Activated CD8-positive, alpha-beta memory T cell treated with anti-CD3 and anti-CD28 coated beads for 48 hours (primary cell): ENCODE results near the gene RNF10.
"Not testable (repeated sequence)": the region's sequence is repeated elsewhere in the genome, so short reads cannot be mapped to it uniquely, and the experiment has no call there.

Experiments used
- DNase-seq, 3 experiments: peaks; one replicate each; pipeline ENCODE4 v3.0.0-alpha.2; 2020; ENCODE audit warnings: low read depth in 2 of 3, low spot score in 2 of 3

Gene RNF10

GRCh38 chr12:120574106-120574505, 40.0 kb downstream of the RNF10 start:
- no peak for DNase-seq

GRCh38 chr12:120579179-120579578, 45.0 kb downstream of the RNF10 start:
- DNase-seq, result no peak

DNA sequence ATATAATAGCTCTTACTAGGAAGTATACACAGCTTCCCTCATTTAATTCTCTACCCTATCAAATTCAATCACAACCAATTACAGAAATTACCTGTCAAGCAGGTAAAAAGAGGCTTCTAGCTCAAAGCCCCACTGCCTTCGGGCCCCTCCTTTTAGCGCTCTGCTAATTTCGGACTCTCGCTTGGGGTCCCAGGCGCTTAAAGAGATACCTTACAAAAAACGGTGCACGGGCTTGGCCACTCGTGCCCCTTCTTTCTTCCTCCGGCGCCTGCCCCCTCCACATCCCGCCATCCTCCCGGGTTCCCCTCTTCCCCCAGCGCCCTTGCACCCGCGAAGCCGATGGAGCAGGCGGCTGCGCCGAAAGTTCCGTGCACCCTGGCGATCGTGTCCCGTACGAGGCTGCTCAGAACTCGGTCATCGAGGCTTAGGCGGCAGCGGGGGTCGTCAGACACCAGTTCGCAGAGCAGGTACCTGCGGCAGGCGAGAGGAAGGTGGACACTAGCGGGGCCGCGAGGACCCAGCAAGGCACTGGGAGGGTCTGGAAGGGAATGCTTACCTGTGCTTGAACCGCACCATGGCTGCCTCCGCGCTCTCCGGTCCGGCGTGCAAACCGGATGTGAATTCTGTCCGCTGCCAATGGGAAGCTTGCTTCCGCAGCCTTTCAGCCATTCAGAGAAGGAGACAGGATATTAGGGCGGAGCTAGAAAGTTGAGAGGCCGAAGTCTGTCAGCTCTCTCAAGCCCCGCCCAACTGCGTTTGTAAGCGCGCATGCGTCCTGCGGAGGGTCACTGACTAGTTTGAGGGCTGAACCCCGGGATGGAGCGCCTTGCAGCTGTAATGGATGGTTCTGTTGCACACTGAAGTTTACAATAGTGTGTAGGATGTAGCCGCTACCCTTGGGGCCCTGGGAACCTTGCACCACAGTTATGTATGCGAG, 46.9 kb downstream of the RNF10 start, which contains the start of gene POP5:
Gene POP5 (minus strand): TSS at position 616 of the 937 bp plus-strand sequence. CDS start 40 bp downstream, at position 576.
- DNase-seq, result peak; percentile 68 to 86 (median 80)

- DNase-seq, result no peak
Observed at GRCh38 chr12:120581998-120582397, 47.8 kb downstream of the RNF10 start.

- peak; percentile 43 to 94 (median 79) for DNase-seq
Observed at GRCh38 chr12:120583478-120584030, 49.4 kb downstream of the RNF10 start.

DNA sequence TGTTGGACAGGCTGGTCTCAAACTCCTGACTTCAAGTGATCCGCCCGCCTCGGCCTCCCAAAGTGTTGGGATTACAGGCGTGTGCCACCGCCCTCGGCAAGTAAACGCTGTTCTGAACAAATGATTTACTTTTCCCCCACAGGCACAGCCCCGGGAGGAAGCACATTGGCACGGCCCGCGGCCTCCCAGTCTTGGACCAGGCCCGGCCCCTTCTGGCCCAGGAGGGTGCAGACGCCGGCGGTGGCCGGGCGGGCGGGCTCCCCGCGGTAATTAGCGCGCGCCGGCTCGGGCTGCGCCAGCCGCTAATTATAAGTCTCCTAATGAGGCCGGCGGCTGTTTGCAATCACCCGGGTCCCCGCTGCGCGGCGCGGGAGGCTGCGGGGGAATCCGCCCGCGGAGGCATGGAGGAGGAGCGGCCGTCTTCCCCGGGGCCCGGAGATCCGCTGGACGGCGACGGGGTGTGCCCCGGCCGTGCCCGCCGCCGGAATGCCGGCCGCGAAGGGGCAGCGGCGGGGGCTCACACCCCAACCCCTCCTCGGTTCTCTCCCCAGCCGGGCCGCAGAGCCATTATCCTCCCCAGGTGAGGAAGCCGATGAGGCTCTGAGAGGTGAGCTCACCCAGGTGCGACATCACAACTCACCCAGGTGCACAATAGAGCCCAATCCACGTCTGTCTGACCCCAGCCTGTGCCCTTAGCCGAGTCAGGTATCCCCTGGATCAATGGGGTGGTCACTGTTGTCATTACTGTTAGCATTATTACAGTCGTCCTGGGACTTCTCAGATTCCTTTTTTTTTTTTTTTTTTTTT, 50.4 kb downstream of the RNF10 start:
- DNase-seq, result peak in 1 of 3 experiments; percentile 20

GRCh38 chr12:120586206-120586605, 52.0 kb downstream of the RNF10 start:
- no peak for DNase-seq

GRCh38 chr12:120586860-120587259, 52.7 kb downstream of the RNF10 start:
- no peak for DNase-seq

- no peak for DNase-seq
Observed at GRCh38 chr12:120588371-120588770, 54.2 kb downstream of the RNF10 start.

DNA sequence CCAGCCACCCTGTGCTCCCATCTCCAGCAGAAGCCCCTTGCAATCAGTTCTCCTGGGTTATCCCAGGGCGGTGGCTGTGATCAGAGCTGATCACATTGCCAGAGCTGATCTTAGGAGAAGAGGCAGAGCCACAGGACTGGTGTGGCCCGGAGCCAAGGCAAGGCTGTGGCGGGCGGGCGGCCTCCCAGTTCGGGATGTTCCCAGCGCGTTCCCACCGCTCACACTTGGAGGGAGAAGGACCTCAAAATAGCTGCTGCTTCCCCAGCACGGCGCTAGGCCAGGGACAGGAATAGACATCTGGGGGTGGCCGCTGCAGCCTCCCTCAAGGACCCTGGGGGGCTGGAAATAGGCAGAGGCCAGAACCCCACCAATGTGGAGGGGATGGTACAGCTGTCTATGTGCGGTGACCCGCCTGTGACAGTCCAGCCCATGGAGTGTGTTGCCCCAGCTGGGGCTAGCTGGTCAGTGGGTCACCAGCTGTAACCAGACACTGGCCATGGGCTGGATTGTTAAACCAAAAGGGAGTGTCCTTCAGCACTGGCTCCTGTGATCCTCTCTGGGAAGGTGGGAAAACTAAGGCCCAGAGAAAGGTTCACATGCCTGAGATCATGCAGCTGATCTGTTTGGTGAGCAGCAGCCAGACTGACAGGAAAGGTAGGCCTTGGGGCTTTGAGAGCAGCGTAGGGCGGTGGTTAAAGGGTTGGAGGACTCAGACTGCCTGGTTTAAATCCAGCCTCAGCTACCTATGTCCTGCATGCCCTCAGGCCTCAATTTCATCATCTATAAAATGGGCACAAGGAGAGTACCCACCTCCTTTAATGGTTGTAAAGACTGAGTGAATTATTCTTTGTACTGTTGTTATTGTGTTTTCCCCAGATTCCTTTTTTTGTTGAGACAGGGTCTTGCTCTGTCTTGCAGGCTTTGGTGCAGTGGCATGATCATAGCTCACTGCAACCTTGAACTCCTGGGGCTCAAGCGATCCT, 55.1 kb downstream of the RNF10 start:
- no peak for DNase-seq

GRCh38 chr12:120590741-120591407, 56.7 kb downstream of the RNF10 start:
- no peak for DNase-seq

- DNase-seq, result no peak
Observed at GRCh38 chr12:120592121-120593049, 58.2 kb downstream of the RNF10 start.

DNA sequence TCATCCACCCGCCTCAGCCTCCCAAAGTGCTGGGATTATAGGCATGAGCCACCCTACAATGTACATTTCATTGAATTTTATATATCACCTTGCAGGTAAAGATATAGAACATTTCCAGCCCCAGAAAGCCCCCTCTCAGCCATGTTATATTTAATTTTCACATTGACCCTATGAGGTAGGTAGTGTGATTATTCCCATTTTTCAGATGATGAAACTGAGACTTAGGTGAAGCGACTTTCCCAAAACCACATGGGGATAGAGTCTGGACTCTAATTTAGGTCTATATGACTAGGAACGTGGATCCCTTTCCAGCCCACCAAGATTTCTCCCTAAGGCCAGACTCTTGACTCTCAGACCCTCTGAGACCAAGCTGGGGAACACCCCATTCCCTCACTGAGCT, 62.7 kb downstream of the RNF10 start:
- DNase-seq, result no peak

- DNase-seq, result no peak
Observed at GRCh38 chr12:120597861-120598260, 63.7 kb downstream of the RNF10 start.

DNA sequence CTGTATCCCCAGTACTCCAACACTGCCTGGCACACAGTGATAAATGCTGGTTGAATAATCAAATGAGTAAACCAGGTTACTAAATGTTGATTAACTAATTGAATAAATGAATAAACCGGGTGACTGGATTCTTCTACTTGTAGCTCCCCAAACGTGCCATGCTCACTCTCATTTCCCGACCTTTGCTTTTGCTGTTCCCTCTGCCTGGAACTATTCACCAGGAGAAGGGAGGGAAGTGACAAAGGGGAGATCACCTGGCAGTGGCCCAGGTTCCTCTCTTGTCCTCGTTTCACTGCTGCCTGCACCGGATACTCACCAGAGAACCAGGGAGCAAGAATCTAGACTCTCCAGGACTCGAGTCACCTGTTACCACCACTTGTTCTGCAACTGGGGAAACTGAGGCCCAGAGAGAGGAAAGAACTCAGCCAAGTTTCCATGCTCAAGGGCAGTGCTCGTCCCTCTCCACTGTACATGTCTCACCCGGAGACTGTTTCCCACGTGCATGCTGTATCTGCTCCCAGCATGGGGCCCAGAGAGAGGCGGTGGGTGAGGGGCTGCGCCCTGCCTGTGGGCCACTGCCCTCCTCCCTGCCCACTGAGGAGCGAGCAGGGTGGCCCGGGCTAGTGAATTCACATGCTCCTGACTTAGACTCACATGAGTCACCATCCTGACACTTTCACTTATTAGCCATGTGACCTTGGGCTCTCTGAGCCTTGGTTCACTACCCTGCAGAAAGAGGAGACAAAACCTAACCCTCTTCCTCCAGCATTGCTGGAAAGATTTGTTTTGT, 64.7 kb downstream of the RNF10 start:
- no peak for DNase-seq

DNA sequence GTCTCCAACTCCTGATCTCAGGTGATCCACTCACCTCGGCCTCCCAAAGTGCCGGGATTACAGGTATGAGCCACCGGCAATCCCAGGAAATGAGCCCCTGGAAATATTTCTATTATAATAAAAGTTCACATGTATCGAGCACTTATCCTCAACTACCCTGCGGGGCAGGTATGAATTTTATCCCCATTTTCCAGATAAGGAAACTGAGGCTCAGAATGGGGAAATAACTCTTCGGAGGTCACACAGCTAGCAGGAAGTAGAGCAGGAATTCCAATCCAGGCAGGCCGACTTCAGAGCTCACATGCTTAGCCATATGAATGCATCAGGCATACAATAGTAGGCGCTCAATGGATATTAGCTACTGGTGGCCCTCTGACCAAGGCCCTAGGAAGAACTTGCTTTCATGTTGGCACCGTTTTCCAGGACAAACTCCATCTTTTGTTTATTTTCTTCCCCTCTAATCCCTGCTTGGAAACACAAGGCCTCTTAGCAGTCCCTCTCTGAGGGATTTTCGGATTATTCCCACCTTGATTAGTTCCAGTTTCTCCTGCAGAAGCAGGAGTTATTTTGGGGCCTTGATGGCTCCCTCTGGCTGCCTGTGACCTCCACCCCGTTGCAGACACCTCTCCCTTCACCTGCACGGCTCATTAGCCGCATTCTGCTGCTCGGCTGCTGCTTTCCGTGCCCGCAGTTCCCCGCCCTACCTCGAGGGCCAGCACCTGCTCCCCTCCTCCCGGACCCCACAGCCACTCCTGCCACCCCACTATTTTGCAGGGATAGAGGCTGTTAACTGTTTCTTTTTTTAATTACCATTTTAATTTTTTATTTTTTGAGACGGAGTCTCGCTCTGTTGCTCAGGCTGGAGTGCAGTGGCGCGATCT, 65.8 kb downstream of the RNF10 start:
- DNase-seq, result no peak

DNA sequence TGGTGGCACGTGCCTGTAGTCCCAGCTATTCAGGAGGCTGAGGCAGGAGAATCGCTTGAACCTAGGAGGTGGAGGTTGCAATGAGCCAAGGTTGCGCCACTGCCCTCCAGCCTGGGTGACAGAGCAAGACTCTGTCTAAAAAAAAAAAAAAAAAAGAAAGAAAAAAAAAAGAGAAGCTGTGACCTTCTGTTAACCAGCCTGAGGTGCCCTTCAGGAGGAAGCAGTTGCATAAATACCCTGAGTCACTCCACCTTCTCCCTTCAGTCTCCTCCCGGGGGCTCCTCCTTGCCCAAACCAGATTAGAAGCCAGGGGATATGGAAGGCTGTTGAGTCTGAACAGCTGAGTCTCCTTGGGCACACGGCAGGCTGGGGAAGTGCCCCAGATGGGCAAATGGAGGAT, 68.3 kb downstream of the RNF10 start:
- DNase-seq, result not testable (repeated sequence)
